GM21529 (cell line): ENCODE data around the gene TIMM44.
A peak's percentile ranks its signal among the peaks of the same experiment; 100 is the strongest.

Source experiments
- ATAC-seq: cut with Tn5 transposase; IDR thresholded peaks from one replicate; pipeline ENCODE4 v1.9.1; 2021; ENCODE audit not compliant: unreplicated experiment

The TIMM44 gene

DNA sequence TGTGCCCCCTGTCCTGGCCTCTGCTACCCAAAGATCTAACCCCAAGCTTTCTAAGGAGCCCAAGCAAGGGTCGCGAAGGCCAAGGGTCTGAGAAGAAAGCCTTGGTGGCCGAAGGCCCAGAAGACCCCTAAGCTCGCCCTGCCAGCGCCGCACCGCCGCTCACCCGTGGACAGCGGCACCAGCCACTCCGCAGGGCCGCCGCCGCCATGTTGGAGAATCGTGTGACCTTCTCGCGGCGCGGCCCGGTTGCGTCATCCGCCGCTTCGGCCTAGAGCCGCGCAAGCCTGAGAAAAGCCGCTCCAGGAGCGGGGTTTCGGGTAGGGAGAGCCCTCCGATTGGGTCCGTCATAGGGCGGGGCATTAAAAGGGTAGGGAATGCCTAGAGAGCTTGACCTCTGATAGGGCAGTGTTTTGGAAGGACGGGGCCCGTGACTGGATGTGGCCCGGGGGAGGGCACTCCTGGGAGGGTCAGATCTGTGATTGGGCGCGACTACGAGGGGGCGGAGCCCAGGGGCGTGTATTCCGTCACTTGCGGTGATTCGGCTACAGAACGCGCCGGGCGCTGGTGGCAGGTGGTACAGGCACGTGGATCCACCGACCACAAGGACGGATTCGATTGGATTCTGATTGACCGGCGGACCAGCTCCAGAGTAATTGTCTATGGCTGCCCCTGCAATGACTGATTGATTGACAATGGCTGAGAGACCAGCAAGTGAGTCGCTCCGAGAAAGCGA is at the start of gene TIMM44:
Gene TIMM44, minus strand, starts transcription at position 223 of the 733 bp plus-strand sequence. Its CDS starts 15 bp downstream, at position 208.
- ATAC-seq: peak; percentile 94

GRCh38 chr19:7992575-7992974 is 49.1 kb upstream of the TIMM44 start:
- no peak for ATAC-seq

- ATAC-seq: no peak
Observed at GRCh38 chr19:7989071-7989575, 45.7 kb upstream of the TIMM44 start.

DNA sequence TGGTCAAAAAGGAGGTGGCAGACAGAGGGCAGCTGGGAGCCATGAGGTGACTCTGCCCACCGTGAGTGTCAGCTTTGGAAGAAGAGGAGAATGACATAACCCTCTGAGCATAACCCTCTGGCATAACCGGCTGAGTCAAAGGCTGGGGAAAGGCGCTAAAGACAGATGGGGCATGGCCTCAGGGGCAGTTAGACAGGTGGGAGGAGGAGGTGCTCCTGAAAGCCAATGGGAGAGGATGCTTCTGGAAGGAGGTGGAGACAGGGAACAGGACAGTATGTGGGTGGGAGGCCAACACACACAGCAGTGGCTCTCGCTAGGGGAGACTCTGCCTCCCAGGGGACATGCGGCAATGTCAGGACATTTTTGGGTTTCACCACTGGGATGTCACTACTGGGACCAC is 44.8 kb upstream of the TIMM44 start:
- ATAC-seq: no peak

- no peak for ATAC-seq
Observed at GRCh38 chr19:7987114-7987768, 43.8 kb upstream of the TIMM44 start.

DNA sequence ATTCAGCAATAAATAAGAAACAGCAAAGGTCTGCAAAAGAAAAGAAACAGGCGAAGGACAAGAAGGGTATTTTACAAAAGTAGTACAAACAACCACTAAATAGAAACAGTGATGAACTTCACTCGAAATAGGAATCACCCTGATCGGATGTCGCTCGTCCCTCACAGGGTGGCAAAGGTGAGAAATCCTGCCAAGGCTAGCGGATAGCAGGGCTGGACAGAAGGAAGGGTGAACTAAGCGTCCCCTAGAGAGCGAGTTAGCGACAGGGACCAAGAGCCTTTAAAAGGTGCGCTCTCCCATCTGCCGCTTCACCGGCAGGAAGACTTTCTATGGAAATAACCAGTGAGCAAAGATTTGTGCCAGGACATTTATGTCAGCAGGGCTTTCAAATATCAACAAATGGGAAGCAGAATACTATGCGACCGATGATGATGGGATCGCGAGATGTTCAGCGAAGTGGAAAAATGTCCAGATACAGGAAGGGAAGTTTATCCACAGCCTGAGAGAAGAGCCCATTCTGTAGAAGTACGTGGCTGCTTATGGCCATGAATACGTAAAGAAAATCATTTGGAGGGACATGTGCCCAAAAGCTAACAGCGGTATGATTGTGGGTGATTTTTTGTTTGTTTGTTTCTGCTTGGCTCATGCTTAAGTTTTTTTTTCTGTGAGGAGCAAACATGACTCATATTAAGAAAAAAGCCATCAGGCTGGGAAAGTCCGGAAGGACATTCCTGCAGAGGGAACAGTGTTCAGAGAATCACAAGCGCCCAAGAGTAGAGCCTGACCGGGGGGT is 43.1 kb upstream of the TIMM44 start:
- ATAC-seq: no peak

DNA sequence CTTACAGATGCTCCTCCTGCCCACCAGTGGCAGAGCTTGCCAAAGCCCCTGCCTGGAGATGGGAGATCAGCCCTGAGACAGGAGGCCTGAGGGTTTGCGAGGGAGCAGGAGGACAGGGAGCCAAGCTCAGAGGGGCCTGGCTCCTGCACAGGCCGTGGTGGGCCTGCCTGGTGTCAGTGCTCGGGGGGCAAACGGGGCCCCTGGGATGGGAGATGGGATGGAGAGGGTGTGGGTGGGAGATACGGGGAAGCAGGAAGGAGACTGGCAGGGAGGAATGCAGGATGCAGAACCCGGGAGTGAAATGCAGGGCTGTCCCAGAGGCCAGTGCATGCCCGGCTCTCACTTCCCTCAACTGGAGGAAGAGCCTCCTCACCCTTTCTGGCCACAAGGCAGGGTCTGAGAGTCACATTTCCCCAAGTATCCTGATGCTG is 42.0 kb upstream of the TIMM44 start:
- no peak for ATAC-seq

GRCh38 chr19:7983995-7984837 is 40.8 kb upstream of the TIMM44 start:
- no peak for ATAC-seq

DNA sequence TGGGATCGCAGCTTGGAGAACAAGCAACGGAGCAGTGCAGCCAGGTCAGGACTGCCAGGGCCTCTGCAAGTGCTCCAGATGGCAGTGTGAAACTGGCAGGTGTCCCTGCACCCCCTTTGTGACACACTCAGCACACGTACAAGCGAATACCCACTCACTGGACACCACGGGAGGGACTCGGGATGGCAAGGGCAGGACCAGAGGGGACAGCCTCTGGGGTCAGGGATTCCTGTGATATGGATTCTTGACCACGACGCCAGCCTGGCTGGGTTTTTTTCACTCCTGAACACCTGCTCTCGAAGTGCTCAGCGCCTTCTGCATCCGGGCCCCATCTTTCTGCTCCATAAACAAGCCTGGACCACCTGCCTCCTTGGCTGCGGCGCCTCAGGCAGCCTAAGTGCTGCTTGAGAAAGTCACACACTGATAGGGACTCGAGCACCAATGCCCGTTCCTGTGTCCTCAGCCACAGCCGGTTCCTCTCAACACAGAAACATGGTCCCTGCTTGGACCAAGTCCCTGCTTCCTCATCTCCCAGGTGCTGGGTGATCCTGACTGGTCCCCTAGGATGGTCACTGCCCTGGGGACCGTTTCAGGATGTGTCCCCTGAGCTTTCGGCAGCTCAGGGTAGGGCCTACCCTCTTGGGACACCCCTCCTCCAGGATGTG is 40.0 kb upstream of the TIMM44 start:
- ATAC-seq: no peak

DNA sequence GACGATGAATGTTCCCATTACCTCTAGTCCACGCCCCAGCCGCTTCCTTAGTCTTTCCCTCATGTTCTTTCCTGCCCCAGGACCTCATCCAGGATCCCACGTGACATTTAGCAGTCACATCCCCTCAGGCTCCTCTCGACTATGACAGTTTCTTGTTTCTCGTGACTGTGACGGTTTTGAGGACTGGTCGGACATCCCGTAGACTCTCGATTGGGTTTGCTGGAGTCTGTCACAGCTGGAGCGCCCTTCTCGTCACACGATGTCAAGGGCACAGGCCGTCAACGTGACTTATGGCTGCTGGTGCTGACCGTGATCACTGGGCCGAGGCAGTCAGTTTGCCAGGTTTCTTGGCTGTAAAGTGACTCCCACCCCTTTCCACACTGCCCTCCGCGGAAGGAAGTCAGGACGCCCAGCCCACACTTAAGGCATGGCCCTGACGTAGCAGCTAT is 39.2 kb upstream of the TIMM44 start:
- ATAC-seq: no peak

- ATAC-seq: no peak
Observed at GRCh38 chr19:7982103-7982502, 38.6 kb upstream of the TIMM44 start.

GRCh38 chr19:7981661-7982060 is 38.2 kb upstream of the TIMM44 start:
- ATAC-seq: no peak

DNA sequence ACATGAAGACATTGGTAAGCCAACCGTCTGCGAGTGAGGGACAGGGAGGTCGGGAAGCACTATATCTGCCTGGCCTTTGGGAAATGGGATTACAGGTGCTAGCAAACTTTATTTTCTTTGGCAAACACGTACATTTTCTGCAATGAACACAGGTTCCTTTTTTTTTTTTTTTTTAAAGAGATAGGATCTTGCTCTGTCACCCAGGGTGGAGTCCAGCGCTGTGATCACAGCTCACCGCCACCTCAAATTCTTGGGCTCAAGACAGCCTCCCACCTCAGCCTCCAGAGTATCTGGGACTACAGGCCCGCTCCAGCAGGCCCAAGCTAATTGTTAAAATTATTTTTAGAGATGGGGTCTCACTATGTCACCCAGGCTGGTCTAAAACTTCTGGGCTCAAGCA is 37.7 kb upstream of the TIMM44 start:
- no peak for ATAC-seq

GRCh38 chr19:7980635-7981121 is 37.2 kb upstream of the TIMM44 start:
- ATAC-seq: no peak

GRCh38 chr19:7980168-7980567 is 36.7 kb upstream of the TIMM44 start:
- ATAC-seq: no peak

DNA sequence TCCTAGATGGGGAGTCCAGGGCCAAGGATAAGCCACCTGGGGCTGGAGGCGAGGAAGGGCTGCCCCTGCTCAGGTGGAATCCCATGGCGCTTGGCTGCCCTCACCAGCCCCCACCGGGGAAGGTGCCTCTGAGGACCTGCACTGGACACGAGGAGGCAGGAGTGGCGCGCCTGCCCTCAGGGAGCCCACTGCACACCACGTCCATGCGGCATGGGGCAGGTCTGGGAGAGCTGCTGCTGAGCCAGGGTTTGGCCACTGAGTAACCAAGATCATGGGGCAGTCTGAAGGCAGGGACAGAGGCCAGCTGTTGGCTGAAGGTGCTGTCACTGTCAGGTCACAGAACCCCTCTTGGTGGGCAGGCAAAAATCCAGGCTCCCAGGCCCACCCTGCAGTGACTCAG is 36.1 kb upstream of the TIMM44 start:
- no peak for ATAC-seq

- no peak for ATAC-seq
Observed at GRCh38 chr19:7979011-7979410, 35.5 kb upstream of the TIMM44 start.

GRCh38 chr19:7978179-7978825 is 34.8 kb upstream of the TIMM44 start:
- no peak for ATAC-seq

GRCh38 chr19:7977723-7978040 is 34.2 kb upstream of the TIMM44 start:
- no peak for ATAC-seq
